Measurements from ENCODE around the gene ELMO2. TPM values are rescaled to one million over a fixed set of nuclear protein-coding genes. Genes with fewer than 3 reads are reported as not detected.

Gene ELMO2
- total RNA-seq, 1 experiment from 2014 or later: 55.1 TPM

DNA sequence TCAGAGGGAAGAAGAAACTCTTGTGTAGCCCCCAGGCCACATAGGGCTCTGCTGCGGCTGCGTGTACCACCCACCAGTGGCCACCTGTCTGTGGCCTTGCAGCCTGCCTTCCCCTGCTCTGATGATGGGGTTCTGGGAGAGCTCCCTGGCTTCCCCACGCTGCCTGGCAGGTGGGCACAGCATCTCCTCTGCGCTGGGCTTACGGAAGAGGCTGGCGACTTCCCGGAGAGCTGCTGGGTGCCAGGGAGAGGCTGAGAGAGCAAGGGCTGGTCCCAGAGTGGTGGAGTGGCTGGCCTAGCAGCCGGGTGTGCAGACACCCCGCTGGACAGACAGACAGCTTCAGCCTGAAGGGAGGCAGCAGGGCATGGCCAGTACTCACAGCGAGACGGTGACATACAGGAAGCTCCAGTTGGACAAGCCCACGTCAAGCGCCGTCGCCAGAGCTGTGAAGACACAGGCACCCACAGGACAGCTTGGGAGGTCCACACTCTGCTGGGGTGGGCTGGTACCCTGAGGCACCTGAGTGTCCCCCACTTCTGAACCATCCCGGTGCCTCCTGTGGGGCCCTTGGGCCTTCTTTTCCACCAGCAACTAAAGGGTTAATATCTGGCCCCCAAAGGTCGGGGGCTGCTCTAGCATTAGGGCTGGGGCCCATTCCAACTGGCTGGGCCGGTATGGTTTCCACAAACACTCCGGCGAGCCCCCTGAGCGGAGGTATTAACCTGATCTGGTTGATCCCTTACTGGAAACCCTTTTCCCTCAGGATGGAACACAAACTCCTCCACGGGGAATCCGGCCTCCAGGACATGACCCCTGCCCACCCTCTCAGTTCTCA, 50.0 kb downstream of the ELMO2 start:
- in situ Hi-C loops (cut with HindIII; ENCODE audit: low pct_unique_long_range_greater_than_20kb, low sequenced_read_pairs): no loop called here
- DNase-seq (ENCODE audit: low read depth): no peak

DNA sequence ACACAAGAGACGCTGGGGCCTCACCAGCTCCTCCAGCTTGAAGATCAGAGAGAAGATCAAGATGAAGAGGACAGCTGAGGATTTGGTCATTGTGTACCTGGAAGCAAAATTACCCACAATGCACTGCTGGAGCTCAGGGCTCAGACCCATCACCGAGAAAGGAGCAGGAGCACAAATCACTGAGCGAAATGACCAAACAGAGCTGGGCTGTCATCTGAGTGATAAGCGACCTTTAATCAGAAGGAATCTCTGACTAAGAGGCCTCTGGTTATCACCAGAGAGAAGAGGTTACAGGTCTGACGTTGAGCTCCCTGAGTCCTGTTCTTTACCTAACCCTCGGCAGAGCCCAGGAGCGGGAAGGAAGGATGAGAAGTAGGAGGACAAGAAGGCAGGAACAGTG, 50.6 kb downstream of the ELMO2 start:
- in situ Hi-C loops (cut with HindIII; ENCODE audit: low pct_unique_long_range_greater_than_20kb, low sequenced_read_pairs): no loop called here

DNA sequence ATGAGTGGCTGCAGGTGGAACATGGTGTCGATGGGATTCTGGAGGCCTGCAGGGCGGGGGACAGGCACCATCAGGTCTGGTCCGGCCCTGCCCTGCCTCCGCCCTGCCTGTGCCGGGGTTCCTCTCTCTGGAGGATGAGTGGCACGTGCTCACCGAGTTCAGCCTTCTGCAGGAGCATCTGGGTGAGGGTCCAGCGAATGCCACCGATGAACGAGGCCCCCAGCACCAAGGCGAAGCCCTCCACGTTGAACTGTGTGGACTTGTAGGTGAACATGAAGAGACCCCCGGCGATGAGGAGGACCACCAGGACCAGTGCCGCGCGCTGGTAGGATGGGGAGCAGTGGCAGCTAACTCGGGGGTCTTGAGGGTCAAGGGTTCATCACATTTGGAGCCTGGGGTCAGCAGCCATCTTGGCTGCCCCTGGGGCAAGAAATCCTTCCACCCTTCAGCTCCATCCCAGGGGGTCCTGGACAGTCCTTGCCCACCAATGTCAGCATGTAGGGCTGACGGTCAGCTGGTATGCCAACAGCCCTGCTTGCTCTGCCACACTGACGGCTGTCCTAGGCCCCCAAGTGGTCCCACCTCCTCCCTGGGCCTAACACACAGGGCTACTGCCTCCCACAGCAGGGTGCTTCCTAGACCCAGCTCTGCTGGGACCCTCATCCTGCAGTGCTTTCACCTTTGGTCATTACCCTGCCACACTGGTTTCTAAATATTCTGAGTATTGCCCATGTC, 51.3 kb downstream of the ELMO2 start:
- no peak for DNase-seq (ENCODE audit: low read depth)
- in situ Hi-C loops (cut with HindIII; ENCODE audit: low pct_unique_long_range_greater_than_20kb, low sequenced_read_pairs): no loop called here

More for the DNA sequence above, 50.6 kb downstream of the ELMO2 start:
- DNase-seq (ENCODE audit: low read depth): no peak

DNA sequence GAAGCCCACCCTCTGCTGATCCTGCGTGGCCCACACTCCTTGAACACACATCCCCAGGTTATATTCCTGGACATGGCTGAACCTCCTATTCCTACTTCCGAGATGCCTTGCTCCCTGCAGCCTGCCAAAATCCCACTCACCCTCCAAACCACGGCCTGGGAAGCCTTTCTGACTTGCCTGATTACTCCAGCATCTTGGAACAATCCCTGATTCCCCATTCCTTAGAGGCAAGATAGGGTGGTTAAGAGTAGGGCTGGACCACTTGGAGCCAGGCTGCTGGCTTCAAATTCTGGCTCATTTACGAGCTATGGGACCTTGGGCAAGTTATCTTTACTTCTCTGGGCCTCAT, 52.2 kb downstream of the ELMO2 start:
- no peak for DNase-seq (ENCODE audit: low read depth)
- in situ Hi-C loops (cut with HindIII; ENCODE audit: low pct_unique_long_range_greater_than_20kb, low sequenced_read_pairs): no loop called here

DNA sequence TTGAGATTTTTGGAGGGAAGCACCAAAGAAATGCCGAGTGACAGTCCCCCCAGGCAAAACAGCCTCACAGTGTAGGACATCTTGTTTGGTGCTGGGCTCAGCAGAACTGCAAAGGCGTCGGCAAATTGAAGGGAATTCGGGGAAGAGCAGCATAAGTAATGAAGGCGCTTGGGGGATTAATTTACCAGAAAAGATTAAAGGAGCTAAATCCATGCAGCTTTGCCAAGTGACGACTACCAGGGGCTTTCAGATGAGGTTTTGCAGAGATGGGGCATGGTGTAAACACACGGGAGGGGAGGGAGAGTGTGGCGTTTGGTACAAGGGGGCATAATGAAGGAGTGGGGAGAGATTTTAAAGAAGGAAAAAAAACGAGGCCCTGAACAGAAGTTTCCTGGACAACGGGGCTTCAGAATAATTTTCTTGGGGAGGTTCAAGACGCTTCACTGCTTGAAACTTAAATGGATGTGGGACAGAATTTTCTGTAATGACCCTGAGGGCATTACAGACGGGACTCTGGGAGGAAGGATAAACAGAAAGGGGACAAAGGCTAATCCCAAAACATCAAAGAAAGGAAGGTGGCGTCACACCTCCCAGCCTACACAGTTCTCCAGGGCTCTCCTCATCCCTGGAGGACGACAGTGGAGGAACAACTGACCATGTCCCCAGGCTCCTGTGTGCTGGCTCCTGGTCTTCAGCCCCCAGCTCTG, 52.8 kb downstream of the ELMO2 start:
- DNase-seq (ENCODE audit: low read depth): no peak
- in situ Hi-C loops (cut with HindIII; ENCODE audit: low pct_unique_long_range_greater_than_20kb, low sequenced_read_pairs): no loop called here

DNA sequence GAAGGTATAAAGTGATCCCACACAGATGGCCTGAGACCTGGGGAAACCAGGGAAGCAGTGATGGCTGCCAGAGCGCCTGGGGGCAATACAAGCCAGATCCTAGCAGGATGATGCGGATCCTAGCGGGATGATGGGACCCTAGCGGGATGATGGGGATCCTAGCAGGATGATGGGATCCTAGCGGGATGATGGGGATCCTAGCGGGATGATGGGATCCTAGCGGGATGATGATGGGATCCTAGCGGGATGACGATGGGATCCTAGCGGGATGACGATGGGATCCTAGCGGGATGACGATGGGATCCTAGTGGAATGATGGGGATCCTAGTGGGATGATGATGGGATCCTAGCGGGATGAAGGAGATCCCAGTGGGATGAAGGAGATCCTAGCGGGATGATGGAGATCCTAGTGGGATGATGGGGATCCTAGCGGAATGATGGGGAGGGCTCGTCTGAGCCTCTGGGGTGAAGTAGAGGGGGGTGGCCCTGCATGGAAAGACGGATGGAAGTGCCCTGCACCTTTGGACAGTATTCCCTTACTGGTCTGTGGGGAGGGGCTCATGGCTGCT, 54.0 kb downstream of the ELMO2 start:
- in situ Hi-C loops (cut with HindIII; ENCODE audit: low pct_unique_long_range_greater_than_20kb, low sequenced_read_pairs): no loop called here
- DNase-seq (ENCODE audit: low read depth): no peak

DNA sequence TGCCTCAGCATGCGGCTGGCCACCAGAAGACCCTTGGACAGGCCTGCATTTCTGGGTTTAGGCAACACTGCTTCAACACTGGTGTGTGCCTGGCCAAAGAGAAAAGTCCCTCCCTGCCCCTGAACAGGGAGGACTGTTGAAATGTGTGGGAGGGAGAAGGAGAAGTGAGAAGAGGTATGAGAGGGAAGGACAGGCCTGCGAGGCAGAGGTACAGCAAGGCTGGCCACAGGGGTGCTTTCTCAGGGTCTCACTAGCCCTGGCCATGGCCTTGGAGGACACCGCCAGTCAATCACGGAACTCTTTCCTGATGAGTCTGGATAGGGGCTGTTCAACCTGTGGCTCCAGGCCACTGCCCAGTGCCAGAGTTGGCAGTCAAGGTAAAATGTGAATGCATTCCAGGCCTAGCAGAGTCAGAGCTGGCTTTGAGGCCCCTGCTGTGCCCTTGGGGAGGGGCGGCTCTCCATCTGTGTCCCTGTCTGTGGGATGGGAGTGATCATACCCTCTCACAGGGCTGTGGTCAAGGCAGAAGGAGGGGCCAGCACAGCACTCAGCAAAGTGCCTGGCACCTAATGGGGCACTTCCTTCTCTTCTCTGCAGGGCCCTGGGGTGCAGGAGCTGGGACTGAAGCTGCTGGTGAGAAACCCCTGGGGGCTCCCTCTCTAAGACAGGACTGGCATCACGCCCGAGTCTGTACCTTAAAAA, 54.9 kb downstream of the ELMO2 start:
- in situ Hi-C loops (cut with HindIII; ENCODE audit: low pct_unique_long_range_greater_than_20kb, low sequenced_read_pairs): no loop called here

DNA sequence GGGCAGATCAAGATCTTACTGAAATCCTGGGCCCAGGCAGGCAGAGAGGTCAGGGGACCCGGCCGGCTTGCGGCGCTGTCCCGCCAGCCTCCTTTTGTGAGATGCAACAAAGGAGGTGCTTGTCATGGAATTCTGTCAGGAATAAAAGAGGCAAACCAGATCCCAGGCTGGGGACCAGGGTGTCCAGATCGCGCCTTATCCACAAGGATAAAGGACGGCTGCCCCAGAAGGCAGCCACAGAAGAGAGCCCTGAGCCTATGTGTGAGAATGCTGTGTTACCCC, 55.5 kb downstream of the ELMO2 start:
- in situ Hi-C loops (cut with HindIII; ENCODE audit: low pct_unique_long_range_greater_than_20kb, low sequenced_read_pairs): no loop called here

More for the DNA sequence above, 54.9 kb downstream of the ELMO2 start:
- no peak for DNase-seq (ENCODE audit: low read depth)

DNA sequence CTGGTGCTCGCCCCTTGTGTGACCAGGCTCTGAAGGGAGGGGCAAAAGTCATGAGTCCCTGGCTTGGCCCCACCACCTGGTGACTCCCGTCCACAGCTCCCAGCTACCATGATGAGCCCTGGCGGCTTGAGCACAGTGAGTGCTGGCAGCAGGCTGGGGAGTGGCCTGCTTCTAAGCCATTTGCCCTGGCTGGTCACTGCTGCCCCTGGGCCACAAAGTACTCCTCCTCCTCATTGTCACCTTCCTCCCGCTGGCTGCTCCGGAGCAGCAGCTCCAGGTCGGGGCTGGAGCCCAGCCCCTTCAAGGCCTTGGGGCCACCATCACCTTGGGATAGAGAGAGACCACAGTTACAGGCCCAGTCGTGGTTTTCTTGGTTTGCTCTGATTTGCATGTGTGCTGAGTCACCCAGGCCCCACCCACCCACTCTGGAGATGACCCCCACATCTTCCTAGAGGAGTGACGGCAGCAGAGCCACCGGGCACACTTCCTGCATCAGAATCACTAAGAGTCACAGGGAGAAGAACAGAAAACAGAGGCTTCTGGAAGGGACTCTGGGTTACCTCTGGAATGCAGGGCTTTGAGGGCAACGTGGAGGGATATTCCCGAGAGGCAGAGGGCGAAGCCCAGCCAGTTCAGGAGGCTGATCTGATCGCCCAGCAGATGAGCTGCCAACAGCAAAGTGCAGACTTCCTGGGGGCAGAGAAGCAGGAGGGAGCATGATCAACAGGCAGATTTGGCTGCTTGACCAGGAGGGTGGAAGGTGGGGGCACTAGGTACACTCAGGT, 56.0 kb downstream of the ELMO2 start:
- DNase-seq (ENCODE audit: low read depth): peak; percentile 91
- in situ Hi-C loops (cut with HindIII; ENCODE audit: low pct_unique_long_range_greater_than_20kb, low sequenced_read_pairs): no loop called here

More for the DNA sequence above, 55.5 kb downstream of the ELMO2 start:
- no peak for DNase-seq (ENCODE audit: low read depth)

DNA sequence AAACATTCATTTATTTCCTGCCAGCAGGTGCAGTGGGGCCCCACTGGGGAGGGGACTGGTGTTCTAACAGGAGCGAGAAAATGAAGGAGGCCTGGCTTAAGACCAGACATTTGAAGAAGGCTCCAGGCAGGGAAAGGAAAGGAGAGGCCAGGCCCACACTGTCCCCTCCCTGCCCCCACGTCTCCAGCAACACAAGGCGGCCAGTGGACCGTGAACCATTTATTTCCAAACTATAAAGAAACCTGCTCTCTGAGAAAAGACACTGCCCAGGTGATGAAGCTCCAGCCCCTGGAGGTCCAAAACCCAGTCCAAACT, 56.7 kb downstream of the ELMO2 start:
- no peak for DNase-seq (ENCODE audit: low read depth)
- in situ Hi-C loops (cut with HindIII; ENCODE audit: low pct_unique_long_range_greater_than_20kb, low sequenced_read_pairs): no loop called here

DNA sequence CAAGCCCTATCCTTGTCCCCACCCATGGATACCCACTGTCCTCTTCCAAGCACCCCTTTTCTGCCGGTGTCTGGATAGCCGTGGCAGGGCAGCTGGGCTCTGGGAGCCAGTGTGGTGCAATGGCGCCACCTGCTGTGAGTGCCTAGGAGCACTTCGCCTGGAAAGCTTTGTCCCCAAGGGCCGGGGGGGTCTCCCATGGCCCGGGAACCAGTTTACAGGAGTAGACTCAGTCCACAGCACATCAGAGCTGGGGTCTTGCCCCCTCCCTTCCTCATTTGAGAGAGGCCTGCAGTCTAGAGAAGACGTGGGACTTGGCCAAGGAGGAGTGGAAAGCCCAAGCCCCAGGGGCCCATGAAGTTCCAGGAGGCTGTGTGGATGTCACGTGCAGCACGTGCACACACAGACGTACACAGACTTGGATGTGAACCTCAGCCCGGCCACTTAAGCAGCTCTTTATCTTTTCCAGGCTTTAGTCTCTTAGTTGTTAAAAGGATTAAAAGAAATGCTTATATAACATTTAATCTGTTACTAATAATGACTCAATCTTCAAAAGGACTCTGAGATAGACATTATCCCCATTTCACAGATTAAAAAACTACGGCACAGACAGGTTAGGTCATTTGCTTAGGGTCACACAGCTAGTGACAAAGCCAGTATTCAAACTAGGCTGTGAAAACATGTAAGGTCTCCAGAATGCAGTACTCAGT, 57.2 kb downstream of the ELMO2 start:
- in situ Hi-C loops (cut with HindIII; ENCODE audit: low pct_unique_long_range_greater_than_20kb, low sequenced_read_pairs): no loop called here
- peak; percentile 49 for DNase-seq (ENCODE audit: low read depth)

DNA sequence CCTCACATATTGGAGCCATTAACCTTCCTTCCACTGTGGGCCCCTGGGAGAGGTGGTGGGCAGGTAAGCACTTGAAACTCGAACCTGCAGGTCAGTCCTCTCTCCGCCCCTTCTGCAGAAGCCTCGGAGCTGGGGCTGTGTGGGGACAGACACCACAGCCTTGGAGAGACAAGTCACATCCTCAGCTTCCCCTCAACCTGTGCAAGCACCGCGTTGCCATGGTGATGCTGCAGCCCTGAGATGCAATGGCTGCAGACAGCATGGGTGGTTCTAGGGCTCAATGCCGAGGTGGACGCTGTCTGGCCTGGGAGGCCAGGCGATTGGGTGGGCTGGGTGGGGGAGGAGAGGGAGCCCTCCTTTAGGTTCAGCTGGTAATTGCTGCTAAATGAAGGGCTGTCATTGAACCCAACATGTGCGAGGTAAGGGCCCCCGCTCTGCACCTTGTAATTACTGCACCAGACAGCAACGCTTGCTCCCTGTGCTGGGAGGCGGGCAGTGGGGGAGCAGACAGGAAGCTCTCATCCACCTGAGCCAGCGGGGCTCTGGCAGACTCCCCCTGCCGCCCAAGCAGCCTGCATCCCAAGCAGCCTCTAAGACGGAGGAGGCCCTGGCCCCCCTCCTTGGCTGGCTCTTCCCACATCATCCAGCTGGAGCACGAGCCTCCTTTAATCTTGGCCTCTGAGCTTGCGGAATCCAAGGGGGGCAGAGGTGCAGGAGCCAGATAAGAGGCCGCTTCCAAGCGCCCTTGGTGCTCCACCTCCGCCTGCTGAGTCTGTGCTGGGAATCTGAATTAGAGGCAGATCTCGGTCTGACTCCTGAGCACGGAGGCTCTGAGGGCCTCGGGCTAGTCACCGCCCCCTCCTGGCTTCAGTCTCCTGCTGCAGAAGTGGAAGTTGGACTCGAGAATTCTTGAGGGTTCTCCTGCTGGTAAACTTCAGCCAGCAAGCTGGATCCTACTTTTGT, 58.3 kb downstream of the ELMO2 start:
- DNase-seq (ENCODE audit: low read depth): no peak
- in situ Hi-C loops (cut with HindIII; ENCODE audit: low pct_unique_long_range_greater_than_20kb, low sequenced_read_pairs): no loop called here

DNA sequence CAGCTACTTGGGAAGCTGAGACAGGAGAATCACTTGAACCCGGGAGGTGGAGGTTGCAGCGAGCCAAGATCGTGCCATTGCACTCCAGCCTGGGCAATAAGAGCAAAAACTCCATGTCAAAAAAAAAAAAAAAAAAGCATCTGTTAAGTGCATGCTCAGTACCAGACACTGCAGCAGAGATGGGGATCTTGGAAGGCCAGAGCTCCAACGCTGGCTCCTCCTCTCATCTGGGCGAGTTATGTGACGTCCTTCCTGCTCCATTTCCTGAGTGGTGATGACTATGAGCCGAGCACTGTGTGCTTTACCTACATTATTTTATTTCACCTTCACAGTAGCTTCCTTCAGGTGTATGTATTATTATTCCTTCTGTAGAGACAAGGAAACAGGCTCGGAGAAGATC, 59.6 kb downstream of the ELMO2 start:
- in situ Hi-C loops (cut with HindIII; ENCODE audit: low pct_unique_long_range_greater_than_20kb, low sequenced_read_pairs): no loop called here
- no peak for DNase-seq (ENCODE audit: low read depth)

DNA sequence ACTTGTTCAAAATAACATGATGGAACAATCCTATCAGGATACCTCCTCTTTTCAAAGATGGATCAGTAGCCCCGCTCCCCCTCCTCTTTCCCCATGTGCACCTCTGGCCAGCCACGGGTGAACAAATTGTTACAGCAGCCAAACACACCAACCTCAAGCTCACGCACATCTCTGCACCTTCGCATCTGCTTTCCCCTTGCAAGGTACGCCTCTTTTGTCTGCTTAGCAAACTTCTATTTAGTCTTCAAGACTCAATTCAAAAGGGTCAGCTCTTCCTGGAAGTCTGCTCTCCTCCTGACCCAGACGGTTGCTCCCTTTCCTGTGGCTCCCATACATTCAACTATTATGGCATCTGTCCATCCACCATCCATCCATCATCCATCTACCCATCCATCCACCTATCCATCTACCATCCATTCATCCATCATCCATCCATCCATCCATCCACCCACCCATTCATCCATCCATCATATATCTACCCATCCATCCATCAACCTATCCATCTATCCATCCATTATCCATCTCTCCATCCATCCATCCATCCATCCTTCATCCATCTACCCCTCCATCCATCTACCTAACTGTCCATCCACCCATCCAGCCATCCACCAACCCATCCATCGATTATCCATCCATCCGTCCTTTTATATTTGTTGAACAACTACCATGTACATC, 61.8 kb downstream of the ELMO2 start:
- in situ Hi-C loops (cut with HindIII; ENCODE audit: low pct_unique_long_range_greater_than_20kb, low sequenced_read_pairs): no loop called here

DNA sequence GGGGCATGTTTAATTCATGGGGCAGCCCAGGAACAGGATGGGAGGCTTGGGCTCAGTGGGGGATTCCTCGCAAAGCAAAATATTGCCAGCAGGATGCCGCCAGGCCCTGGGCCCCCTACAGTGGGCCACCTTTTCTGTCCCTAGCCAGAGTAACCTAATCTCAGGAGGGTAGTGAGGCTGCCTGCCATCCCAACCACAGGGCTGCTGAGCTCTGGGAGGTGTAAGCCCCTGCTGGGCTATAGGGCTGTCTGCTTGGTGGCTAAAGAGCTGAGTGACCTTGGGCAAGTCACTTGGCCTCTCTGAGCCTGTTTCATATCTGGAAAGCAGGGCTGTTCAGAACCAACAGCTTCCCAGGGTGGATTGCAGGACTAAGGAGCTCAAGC, 62.4 kb downstream of the ELMO2 start:
- in situ Hi-C loops (cut with HindIII; ENCODE audit: low pct_unique_long_range_greater_than_20kb, low sequenced_read_pairs): no loop called here

More for the DNA sequence above, 61.8 kb downstream of the ELMO2 start:
- no peak for DNase-seq (ENCODE audit: low read depth)

More for the DNA sequence above, 62.4 kb downstream of the ELMO2 start:
- DNase-seq (ENCODE audit: low read depth): no peak

All from Caki2 (cell line).